SKM-1 (cell line): ENCODE data around the gene DGKA.
"Not testable (repeated sequence)": the region's sequence is repeated elsewhere in the genome, so short reads cannot be mapped to it uniquely, and the experiment has no call there.

ENCODE experiments used
- DNase-seq: peaks from one replicate; lab custom pipeline; 2025; ENCODE audit not compliant: unreplicated experiment; lab: John Stamatoyannopoulos, UW

Gene DGKA

DNA sequence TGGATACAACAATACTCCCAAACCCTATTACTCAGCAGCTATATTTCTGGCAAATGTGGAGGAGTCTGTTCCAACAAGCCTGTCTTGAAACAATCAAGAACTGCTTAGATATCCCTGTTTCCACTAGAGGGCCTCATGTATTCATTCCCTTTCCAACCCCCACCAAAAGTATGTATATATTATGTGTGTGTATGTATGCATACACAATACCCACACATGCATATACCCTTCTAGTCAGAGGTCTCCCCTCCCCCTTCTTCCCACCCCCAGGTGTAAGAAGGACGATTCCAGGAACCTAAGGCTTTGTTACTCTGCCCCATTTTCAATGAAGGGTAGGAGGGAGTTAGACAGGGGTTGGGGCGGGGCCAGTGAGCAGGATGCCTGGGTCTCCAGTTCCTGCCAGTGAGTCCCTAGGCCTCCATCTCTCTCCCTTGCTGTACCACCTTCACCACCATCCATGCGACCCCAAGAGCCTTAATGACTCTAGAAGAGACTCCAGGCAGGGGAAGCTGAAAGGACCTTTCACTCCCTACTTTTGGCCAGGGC lies at the start of gene DGKA:
Gene DGKA (plus strand): TSS at position 392 of the 546 bp plus-strand sequence. CDS start 5,342 bp downstream, outside the sequence.
- DNase-seq, result peak; percentile 39

- DNase-seq, result no peak
Measured at GRCh38 chr12:55885113-55885512, 45.8 kb upstream of the DGKA start.

DNA sequence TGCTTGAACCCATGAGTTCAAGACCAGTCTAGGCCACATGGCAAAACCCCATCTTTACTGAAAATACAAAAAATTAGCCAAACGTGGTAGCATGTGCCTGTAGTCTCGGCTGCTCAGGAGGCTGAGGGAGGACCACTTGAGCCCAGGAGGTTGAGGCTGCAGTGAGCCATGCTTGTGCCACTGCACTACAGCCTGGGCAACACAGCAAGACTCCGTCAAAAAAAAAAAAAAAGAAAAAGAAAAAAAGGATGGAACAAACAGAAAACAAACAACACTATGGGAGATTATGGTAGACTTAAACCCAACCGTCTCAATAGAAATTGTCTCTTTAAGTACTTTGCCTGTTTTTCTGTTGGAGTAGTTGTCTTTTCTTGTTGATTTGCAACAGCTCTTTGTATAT lies 39.7 kb upstream of the DGKA start:
- no peak for DNase-seq

- no peak for DNase-seq
Measured at GRCh38 chr12:55893723-55894122, 37.2 kb upstream of the DGKA start.

DNA sequence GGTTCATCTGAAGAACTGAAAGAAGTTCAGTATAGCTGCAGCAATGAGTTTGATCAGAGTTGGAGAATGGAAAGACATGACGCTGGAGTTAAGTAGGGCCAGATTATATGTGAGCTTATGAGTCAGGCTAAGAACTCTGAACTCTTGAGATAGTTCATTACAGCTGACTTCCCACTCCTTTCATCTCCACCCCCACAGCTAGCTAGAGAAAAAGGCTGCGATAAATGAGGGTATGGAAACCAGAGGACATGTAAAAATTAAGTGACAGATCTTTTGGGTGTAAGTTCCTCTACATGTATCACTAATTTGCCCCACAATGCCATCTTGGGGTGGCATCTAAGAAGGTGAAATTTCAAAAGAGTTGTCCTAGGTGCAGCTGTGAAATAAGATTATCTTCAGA lies 31.9 kb upstream of the DGKA start:
- DNase-seq, result no peak

GRCh38 chr12:55901881-55902490 lies 29.0 kb upstream of the DGKA start:
- no peak for DNase-seq

DNA sequence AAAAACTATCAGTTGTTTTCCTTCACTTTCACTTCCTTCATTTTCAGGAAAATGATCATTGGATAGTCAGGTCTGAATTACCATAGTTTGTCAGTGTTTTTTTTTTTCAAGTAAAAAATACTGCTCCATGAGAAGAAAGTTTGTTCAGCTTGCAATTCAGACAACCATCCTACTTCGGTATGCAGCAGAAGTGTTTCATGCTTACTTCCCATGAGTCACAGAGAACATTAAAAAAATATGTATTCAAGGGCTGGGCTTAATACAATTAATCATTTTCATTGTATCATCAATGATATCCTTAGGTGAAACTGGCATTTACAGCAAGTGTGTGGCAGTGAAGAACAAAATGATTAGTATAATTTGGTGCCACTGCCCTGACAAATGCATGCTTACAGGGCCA lies 24.9 kb upstream of the DGKA start:
- DNase-seq, result no peak

DNA sequence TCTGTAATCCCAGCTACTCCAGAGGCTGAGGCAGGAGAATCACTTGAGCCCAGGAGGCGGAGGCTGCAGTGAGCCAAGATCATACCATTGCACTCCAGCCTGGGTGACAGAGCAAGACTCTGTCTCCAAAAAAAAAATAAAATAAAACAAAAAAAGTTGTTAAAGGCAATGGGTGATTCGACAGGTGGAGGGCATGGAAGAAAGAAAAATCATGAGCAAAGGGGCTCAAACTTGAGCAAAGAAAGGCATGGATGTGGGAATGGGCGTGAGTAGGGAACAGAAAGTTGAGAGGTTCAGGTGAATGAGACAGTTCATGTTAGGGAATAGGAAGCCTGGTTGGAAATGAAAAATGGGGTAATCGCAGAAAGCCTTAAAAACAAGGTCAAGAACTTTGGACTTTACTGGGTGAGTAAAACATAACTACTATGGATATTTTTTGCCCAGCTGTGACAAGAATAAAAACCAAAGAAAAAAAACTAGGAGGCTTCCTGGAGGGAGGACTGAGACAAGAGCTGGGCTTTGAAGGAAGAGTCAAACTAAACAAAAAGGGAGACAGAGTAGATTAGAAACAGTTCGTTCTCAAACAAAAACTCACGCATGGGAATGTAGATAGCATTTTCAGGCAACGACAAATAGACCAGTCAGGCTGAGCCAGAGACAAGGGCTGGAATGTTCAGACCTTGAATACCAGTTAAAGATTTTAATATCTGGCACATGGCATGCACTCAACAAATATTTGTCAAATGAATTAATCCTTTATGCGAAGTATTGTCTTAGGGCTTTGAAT lies 22.0 kb upstream of the DGKA start:
- no peak for DNase-seq

DNA sequence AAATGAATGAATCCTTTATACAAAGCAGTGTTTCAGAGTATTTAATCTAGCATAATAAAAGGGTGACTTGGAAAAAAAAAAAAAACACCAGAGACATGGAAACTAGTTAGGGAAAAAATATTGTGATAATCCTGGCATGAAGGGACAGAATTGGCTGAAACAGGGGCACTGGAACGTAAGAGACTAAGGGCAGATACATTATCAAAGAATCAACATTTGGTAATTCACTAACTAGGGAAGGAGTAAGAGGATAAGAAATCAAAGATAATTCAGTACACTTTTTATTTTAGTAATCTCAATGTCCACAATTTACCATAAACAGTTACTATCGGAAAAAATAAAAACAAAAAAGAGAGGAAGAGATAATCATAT lies 21.5 kb upstream of the DGKA start:
- no peak for DNase-seq

DNA sequence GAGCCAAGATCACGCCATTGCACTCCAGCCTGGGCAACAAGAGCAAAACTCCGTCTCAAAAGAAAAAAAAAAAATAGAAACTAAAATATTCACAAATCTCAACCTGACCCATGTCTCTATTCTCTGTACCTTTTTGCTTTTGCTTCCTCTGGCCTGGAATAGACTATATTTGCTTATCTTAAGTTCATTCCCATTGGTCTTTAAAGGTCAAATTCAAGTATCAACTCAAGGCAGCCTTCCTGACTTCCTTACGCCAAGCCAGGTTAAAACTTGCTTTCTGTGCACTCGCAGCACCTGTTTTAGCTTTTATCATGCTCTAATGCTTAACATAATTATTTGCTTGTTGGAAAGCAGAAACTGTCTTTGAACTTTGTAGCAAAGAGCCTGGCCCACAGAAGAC lies 18.1 kb upstream of the DGKA start:
- no peak for DNase-seq

GRCh38 chr12:55915482-55915859 lies 15.5 kb upstream of the DGKA start:
- no peak for DNase-seq

- not testable (repeated sequence) for DNase-seq
Measured at GRCh38 chr12:55919032-55919431, 11.9 kb upstream of the DGKA start.

GRCh38 chr12:55922126-55922525 lies 8.8 kb upstream of the DGKA start:
- no peak for DNase-seq

DNA sequence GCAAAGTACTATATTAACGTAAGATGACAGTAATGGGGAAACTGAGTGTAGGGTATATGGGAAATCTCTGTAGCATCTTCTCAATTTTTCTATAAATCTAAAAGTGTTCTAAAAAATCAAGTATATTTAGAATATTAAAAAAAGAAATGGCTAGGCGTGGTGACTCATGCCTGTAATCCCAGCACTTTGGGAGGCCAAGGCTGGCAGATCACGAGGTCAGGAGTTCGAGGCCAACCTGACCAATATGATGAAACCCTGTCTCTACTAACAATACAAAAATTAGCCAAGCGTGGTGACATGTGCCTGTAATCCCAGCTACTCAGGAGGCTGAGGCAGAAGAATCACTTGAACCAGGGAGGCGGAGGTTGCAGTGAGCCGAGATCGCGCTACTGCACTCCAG lies 7.3 kb upstream of the DGKA start:
- DNase-seq, result not testable (repeated sequence)

DNA sequence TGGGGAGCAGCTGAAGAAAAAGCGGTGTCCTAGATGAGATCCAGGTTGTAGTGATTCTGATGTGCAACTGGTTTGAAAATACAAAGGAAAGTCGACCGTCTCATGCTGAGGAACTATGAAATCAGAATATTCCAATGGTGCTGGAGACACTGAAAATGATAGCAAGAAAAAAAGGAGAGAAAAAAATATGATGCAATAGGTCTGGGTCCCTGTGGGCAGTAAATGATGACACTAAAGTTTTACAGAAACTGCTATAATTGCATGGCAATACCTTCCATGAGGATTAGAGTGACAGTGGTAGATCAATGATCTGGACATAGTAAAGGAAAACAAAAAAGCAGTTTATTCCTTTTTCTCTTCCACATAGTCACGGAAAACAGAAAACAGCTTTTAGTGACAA lies 5.6 kb upstream of the DGKA start:
- no peak for DNase-seq

GRCh38 chr12:55925870-55926737 lies 4.9 kb upstream of the DGKA start:
- DNase-seq, result no peak

- DNase-seq, result peak; percentile 42
Measured at GRCh38 chr12:55926738-55927587, 4.0 kb upstream of the DGKA start.

- DNase-seq, result peak; percentile 31
Measured at GRCh38 chr12:55927588-55928502, 3.1 kb upstream of the DGKA start, which contains the start of gene PYM1. TSS of gene PYM1 (minus strand) at chr12:55927894. CDS start at chr12:55927761, 133 bp downstream.

- DNase-seq, result no peak
Measured at GRCh38 chr12:55929306-55929791, 1.6 kb upstream of the DGKA start.
